H1 (cell line): Measurements from ENCODE around the gene INPP4B.

Experiments
- CBX8 ChIP-seq: fragments of 300-800, 300-1000 bp; sonication (generic); IDR thresholded peaks from 2 replicates; pipeline ENCODE4 v1.7.1; 2016; ENCODE audit warnings: low read depth, low read length, borderline replicate concordance
- CTCF ChIP-seq, 3 experiments: IDR thresholded peaks; 1 replicate in 2 of 3; 2 replicates in 1 of 3; pipeline versions ENCODE4 v1.5.1 to v1.6.1; 2011; ENCODE audit warnings: low read length in 3 of 3, mild to moderate bottlenecking in 3 of 3, inconsistent platforms in 2 of 3, low read depth in 1 of 3, moderate library complexity in 1 of 3; ENCODE audit not compliant: insufficient read depth in 1 of 3; ENCODE audit errors: control extremely low read depth in 1 of 3
- EGR1 ChIP-seq: IDR thresholded peaks from 2 replicates; pipeline ENCODE4 v1.6.1; 2011; ENCODE audit warnings: low read depth, low read length, borderline replicate concordance
- EP300 ChIP-seq, 2 experiments: IDR thresholded peaks; 1 replicate in 1 of 2; 2 replicates in 1 of 2; pipeline ENCODE4 v1.6.1; 2011 to 2012; ENCODE audit warnings: low read depth in 2 of 2, low read length in 2 of 2, mild to moderate bottlenecking in 2 of 2, borderline replicate concordance in 1 of 2, inconsistent platforms in 1 of 2, moderate library complexity in 1 of 2
- EZH2 ChIP-seq: fragments of 200-600 bp; sonication (generic); IDR thresholded peaks from 2 replicates; pipeline ENCODE4 v1.7.1; 2012; ENCODE audit warnings: low read depth, mild to moderate bottlenecking, moderate library complexity, low read length, inconsistent platforms; ENCODE audit not compliant: severe bottlenecking
- JUND ChIP-seq: IDR thresholded peaks from 2 replicates; pipeline ENCODE4 v1.6.1; 2011; ENCODE audit warnings: mild to moderate bottlenecking, improper control_type of control experiment, low read length
- POLR2A ChIP-seq, 2 experiments: IDR thresholded peaks; 1 replicate in 1 of 2; 2 replicates in 1 of 2; pipeline ENCODE4 v1.6.1; 2011; ENCODE audit warnings: low read depth in 2 of 2, low read length in 2 of 2, mild to moderate bottlenecking in 2 of 2; ENCODE audit errors: control extremely low read depth in 1 of 2
- POLR2AphosphoS5 ChIP-seq: IDR thresholded peaks from 2 replicates; pipeline ENCODE4 v1.6.1; 2011; ENCODE audit warnings: low read depth, low read length
- RAD21 ChIP-seq, 2 experiments: IDR thresholded peaks in 1 of 2; conservative IDR thresholded peaks in 1 of 2; 2 replicates each; pipeline ENCODE4 v1.6.1; 2011; ENCODE audit warnings: low read depth in 2 of 2, low read length in 2 of 2, improper control_type of control experiment in 1 of 2, inconsistent platforms in 1 of 2, mild to moderate bottlenecking in 1 of 2, moderate library complexity in 1 of 2
- RNF2 ChIP-seq: fragments of 200-900, 300-1000 bp; sonication (generic); IDR thresholded peaks from 2 replicates; pipeline ENCODE4 v1.7.1; 2016; ENCODE audit warnings: borderline replicate concordance, low read depth, mild to moderate bottlenecking, antibody characterized with exemption, low read length; ENCODE audit not compliant: poor library complexity, severe bottlenecking; ENCODE audit errors: missing control alignments
- SIN3A ChIP-seq, 2 experiments: IDR thresholded peaks in 1 of 2; conservative IDR thresholded peaks in 1 of 2; 2 replicates each; pipeline ENCODE4 v1.6.1; 2011 to 2012; ENCODE audit warnings: low read length in 2 of 2, improper control_type of control experiment in 1 of 2, low read depth in 1 of 2, mild to moderate bottlenecking in 1 of 2
- SP1 ChIP-seq: IDR thresholded peaks from 2 replicates; pipeline ENCODE4 v1.6.1; 2011; ENCODE audit warnings: low read depth, low read length
- YY1 ChIP-seq: IDR thresholded peaks from 2 replicates; pipeline ENCODE4 v1.6.1; 2011; ENCODE audit warnings: low read depth, mild to moderate bottlenecking, low read length
- TF ChIP-seq, protein P1 (sequence below): IDR thresholded peaks from 2 replicates; pipeline ENCODE4 v1.6.1; 2012; ENCODE audit warnings: inconsistent platforms

DNA sequence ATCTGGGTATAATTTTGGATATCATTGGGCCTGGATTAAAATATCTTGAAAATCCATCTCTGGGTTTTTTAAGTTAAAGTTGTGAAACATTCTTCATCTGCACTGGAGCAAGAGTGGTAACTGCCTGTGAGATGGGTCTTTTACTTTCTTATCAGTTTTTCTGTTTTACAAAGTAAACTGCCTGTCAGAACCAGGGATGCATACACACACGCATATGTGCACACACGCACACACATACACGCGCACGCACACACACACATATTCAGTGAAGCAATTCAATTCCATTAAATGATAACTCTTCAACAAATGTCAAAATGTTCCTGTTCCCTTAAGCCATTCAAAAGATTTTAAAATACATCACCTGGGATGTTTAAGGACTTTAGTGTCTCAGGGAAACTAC is 515.8 kb downstream of the INPP4B start:
- no peak for TF ChIP-seq RAD21 (IDR thresholded peaks at IDR 0.05 in 1 of 2, conservative IDR thresholded peaks at IDR 0.05 in 1 of 2; ENCODE audit: low read depth in 2 of 2, low read length in 2 of 2)
- no peak for TF ChIP-seq CTCF (IDR thresholded peaks at IDR 0.05; ENCODE audit: control extremely low read depth in 1 of 3, insufficient read depth in 1 of 3, low read depth in 1 of 3, low read length in 3 of 3)
- no peak for TF ChIP-seq RNF2
- no peak for TF ChIP-seq EP300 (IDR thresholded peaks at IDR 0.05; ENCODE audit: borderline replicate concordance in 1 of 2, low read depth in 2 of 2, low read length in 2 of 2)
- no peak for TF ChIP-seq EZH2
- no peak for TF ChIP-seq CBX8
- TF ChIP-seq, protein P1, sequence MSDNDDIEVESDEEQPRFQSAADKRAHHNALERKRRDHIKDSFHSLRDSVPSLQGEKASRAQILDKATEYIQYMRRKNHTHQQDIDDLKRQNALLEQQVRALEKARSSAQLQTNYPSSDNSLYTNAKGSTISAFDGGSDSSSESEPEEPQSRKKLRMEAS, result no peak
- no peak for TF ChIP-seq JUND
- no peak for TF ChIP-seq YY1
- no peak for TF ChIP-seq SIN3A (conservative IDR thresholded peaks at IDR 0.05 in 1 of 2, IDR thresholded peaks at IDR 0.05 in 1 of 2; ENCODE audit: low read depth in 1 of 2, low read length in 2 of 2)
- TF ChIP-seq POLR2A (IDR thresholded peaks at IDR 0.05; ENCODE audit: control extremely low read depth in 1 of 2, low read depth in 2 of 2, low read length in 2 of 2), result no peak
- TF ChIP-seq EGR1, result no peak
- no peak for TF ChIP-seq POLR2AphosphoS5
- no peak for TF ChIP-seq SP1
